OCI-LY7 (cell line): ENCODE measurements around the gene GAN. TPM values are rescaled to one million over a fixed set of nuclear protein-coding genes. Genes with fewer than 3 reads are reported as not detected.

Source experiments
- BruUV-seq: library from RNA; stranded (reverse); fragments of 400-500 nt; replicated peaks from 2 replicates; lab custom pipeline; 2021; lab: Mats Ljungman, UMichigan
- CTCF ChIA-PET: fragments of 300-600 bp; sonication (Branson Sonifier 250); formaldehyde crosslinking; loops from one replicate; lab custom pipeline; 2022; ENCODE audit warnings: antibody characterized with exemption; ENCODE audit not compliant: unreplicated experiment; lab: Charles Lee
- POLR2A ChIA-PET: fragments of 300-600 bp; sonication (Branson Sonifier 250); formaldehyde crosslinking; loops from one replicate; lab custom pipeline; 2022; ENCODE audit warnings: antibody characterized with exemption; lab: Charles Lee
- DNase-seq: peaks from one replicate; pipeline ENCODE4 v3.0.0-alpha.2; 2015; ENCODE audit warnings: low spot score
- H2AFZ ChIP-seq: fragments of 200-600 bp; sonication (generic), shearing (Covaris generic); 2 replicates; pipeline ENCODE4 v1.6.1; 2014; ENCODE audit warnings: mild to moderate bottlenecking, antibody characterized with exemption, low read length, moderate library complexity
- H3K27ac ChIP-seq: fragments of 200-600 bp; sonication (generic); 2 replicates; pipeline ENCODE4 v1.5.1; 2014; ENCODE audit warnings: mixed run types, low read depth, mild to moderate bottlenecking, moderate library complexity, low read length, inconsistent platforms; ENCODE audit not compliant: poor library complexity, severe bottlenecking
- H3K36me3 ChIP-seq: fragments of 200-600 bp; sonication (generic); 2 replicates; pipeline ENCODE4 v1.6.1; 2014; ENCODE audit warnings: mild to moderate bottlenecking, antibody characterized with exemption, low read length, moderate library complexity, mixed read lengths; ENCODE audit not compliant: insufficient read depth
- H3K4me1 ChIP-seq: fragments of 200-600 bp; sonication (generic); 2 replicates; pipeline ENCODE4 v1.5.1; 2014; ENCODE audit warnings: mild to moderate bottlenecking, low read length; ENCODE audit not compliant: insufficient read depth, poor library complexity, severe bottlenecking
- H3K4me2 ChIP-seq: fragments of 200-600 bp; sonication (generic); 2 replicates; pipeline ENCODE4 v1.6.1; 2014; ENCODE audit warnings: mild to moderate bottlenecking, low read length
- H3K4me3 ChIP-seq: fragments of 200-600 bp; sonication (generic); 2 replicates; pipeline ENCODE4 v1.5.1; 2014; ENCODE audit warnings: mild to moderate bottlenecking, low read depth, low read length; ENCODE audit not compliant: poor library complexity, severe bottlenecking
- H3K79me2 ChIP-seq: fragments of 200-600 bp; sonication (generic); 2 replicates; pipeline ENCODE4 v1.6.1; 2016; ENCODE audit warnings: low read depth, mild to moderate bottlenecking, low read length, moderate library complexity, mixed read lengths; ENCODE audit not compliant: insufficient read depth
- H3K9me2 ChIP-seq: fragments of 200-600 bp; sonication (generic); 2 replicates; pipeline ENCODE4 v1.6.1; 2016; ENCODE audit warnings: mild to moderate bottlenecking, low read length, mixed read lengths; ENCODE audit not compliant: insufficient read depth
- H3K9me3 ChIP-seq: fragments of 200-600 bp; sonication (generic); 2 replicates; pipeline ENCODE4 v1.6.1; 2014; ENCODE audit warnings: mild to moderate bottlenecking, mixed run types, low read length, mixed read lengths
- H4K20me1 ChIP-seq: fragments of 200-600 bp; sonication (generic); 2 replicates; pipeline ENCODE4 v1.6.1; 2014; ENCODE audit warnings: mild to moderate bottlenecking, antibody characterized with exemption, low read length, moderate library complexity, mixed read lengths; ENCODE audit not compliant: insufficient read depth
- EZH2phosphoT487 ChIP-seq: fragments of 200-600 bp; sonication (generic); IDR thresholded peaks from 2 replicates; pipeline ENCODE4 v1.6.1; 2018; ENCODE audit warnings: low read depth, borderline replicate concordance, mild to moderate bottlenecking, mixed run types, antibody characterized with exemption, low read length, moderate library complexity, mixed read lengths
- intact Hi-C: fragments of 100-400 bp; cut with micrococcal nuclease; formaldehyde crosslinking; loops from one replicate; pipeline ENCODE4 v1.10.0; 2022; ENCODE audit not compliant: unreplicated experiment
- total RNA-seq, 2 experiments: library from RNA; depleted of rRNA in 1 of 2; stranded (reverse); fragments of >200 nt in 1 of 2; shearing (Covaris generic) in 1 of 2; gene quantifications; 2 replicates each; pipeline ENCODE4 v1.2.3, GENCODE V29; 2014 to 2022
- TF ChIP-seq, protein P1 (sequence below): fragments of 200-600 bp; sonication (generic); conservative IDR thresholded peaks from 2 replicates; pipeline ENCODE4 v1.5.1; 2014; ENCODE audit warnings: mild to moderate bottlenecking, antibody characterized with exemption, low read length, moderate library complexity, mixed read lengths

GAN gene
- total RNA-seq, 2 experiments from 2014 or later, result 5.1 to 14.2 TPM

DNA sequence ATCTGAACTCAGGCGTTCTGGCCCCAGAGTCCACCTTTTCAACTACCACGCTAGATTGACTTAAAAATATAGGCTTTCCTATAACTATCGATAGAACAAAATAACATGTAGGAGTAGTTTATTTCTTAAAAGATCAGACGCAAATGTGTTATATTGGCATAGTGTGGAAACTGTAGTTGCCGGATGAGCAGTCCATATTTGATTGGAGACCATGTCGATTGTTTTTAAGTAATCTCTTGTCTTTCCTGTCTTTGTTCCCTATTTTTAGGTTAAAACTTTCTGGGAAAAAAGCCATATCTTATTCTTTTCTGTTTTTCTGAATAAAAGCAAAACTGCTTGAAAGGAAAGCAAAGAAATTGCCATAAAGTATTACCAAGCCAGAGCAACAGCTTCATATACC lies 53.1 kb downstream of the GAN start:
- TSS peak; percentile 29 for BruUV-seq
- ChIA-PET POLR2A (no interaction called here), CTCF (interaction anchor here (1.0 kb wide), 1 partner anchor 355 kb away, joined by 3 read pairs; no protein-coding TSS in a partner anchor)
- TF ChIP-seq, protein P1, sequence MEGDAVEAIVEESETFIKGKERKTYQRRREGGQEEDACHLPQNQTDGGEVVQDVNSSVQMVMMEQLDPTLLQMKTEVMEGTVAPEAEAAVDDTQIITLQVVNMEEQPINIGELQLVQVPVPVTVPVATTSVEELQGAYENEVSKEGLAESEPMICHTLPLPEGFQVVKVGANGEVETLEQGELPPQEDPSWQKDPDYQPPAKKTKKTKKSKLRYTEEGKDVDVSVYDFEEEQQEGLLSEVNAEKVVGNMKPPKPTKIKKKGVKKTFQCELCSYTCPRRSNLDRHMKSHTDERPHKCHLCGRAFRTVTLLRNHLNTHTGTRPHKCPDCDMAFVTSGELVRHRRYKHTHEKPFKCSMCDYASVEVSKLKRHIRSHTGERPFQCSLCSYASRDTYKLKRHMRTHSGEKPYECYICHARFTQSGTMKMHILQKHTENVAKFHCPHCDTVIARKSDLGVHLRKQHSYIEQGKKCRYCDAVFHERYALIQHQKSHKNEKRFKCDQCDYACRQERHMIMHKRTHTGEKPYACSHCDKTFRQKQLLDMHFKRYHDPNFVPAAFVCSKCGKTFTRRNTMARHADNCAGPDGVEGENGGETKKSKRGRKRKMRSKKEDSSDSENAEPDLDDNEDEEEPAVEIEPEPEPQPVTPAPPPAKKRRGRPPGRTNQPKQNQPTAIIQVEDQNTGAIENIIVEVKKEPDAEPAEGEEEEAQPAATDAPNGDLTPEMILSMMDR, result no peak
- no peak for TF ChIP-seq EZH2phosphoT487
- H3K79me2 ChIP-seq, result no peaks in the 10 kb centered on the region
- no peak for DNase-seq
- intact Hi-C loops, result no loop called here
- no peak overlapping the region for H3K4me2 ChIP-seq
- no peaks in the 10 kb centered on the region for H3K4me1 ChIP-seq
- no peaks in the 10 kb centered on the region for H3K9me2 ChIP-seq
- H3K27ac ChIP-seq, result no peak overlapping the region
- H3K4me3 ChIP-seq, result no peak overlapping the region
- no peaks in the 10 kb centered on the region for H4K20me1 ChIP-seq
- no peak overlapping the region for H2AFZ ChIP-seq
- peaks cover 27% of the 10 kb centered on the region; the same call in 1 of the 2 replicates for H3K36me3 ChIP-seq
- H3K9me3 ChIP-seq, result no peaks in the 10 kb centered on the region

DNA sequence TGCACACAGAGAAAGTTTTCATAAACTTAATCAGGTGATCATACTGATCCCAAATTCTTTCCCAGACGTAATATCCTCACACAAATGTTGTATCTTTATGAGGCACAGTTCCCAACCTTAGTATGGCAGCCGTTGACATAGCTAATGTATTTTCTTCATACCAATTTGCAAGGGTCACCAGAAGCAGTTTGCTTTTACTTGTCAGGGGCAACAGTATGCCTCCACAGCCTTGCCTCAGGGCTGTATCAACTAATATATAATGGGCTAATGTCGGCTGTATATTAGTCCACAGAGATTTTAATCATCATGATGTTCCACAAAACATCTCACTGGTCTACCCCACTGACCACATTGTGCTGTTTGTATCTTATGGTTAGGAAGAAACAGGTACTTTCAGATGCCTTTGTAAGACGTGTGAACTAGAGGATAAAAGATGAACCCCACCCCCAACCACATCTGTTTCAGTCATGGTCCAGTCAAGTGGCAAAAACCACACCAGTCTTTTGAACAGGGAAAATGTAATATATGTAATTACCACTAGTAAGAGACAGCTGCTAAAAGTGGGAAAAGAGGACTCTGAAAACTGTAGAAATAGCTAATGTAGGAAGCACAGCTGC lies 55.2 kb downstream of the GAN start:
- TF ChIP-seq EZH2phosphoT487, result no peak
- TF ChIP-seq, protein P1, result no peak
- CTCF ChIA-PET, result no interaction called here
- no peak overlapping the region for H2AFZ ChIP-seq
- H4K20me1 ChIP-seq, result no peaks in the 10 kb centered on the region
- no peak overlapping the region for H3K4me3 ChIP-seq
- H3K36me3 ChIP-seq, result peaks cover 19% of the 10 kb centered on the region; the same call in 1 of the 2 replicates
- BruUV-seq, result no TSS peak
- H3K9me2 ChIP-seq, result no peaks in the 10 kb centered on the region
- no peak overlapping the region for H3K4me2 ChIP-seq
- no peak for DNase-seq
- POLR2A ChIA-PET, result interaction anchor here (1.6 kb wide), 1 partner anchor 12 kb away, joined by 3 read pairs; no protein-coding TSS in a partner anchor
- H3K27ac ChIP-seq, result no peak overlapping the region
- H3K9me3 ChIP-seq, result no peaks in the 10 kb centered on the region
- intact Hi-C loops, result no loop called here
- no peaks in the 10 kb centered on the region for H3K79me2 ChIP-seq
- H3K4me1 ChIP-seq, result no peaks in the 10 kb centered on the region

DNA sequence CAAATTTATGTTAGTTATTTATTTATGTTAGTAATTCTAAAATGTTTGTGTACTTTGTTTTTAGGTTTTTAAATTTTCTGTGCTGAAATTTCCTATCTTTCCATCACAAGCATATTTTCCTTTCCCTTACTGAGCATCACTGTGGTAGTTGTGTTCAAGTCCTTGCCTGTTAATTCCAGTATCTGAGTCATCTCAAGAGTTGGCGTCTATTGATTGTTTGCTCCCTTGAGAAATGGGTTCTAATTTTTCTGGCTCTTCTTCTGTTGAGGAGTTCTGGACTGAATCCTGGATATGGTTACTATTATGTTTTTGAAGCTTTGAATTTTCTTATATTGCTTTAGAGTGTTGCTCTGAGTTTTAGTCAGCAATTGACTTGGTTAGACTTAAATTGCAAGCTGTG lies 56.3 kb downstream of the GAN start:
- intact Hi-C loops, result no loop called here
- Histone ChIP-seq H3K4me3 (no peak overlapping the region), H3K27ac (no peak overlapping the region), H3K9me2 (no peaks in the 10 kb centered on the region), H3K36me3 (peaks cover 15% of the 10 kb centered on the region; the same call in 1 of the 2 replicates), H3K79me2 (no peaks in the 10 kb centered on the region), H3K9me3 (no peaks in the 10 kb centered on the region), H4K20me1 (no peaks in the 10 kb centered on the region), H2AFZ (no peak overlapping the region), H3K4me1 (no peaks in the 10 kb centered on the region), H3K4me2 (no peak overlapping the region)
- TF ChIP-seq, protein P1, result no peak
- no peak for TF ChIP-seq EZH2phosphoT487
- BruUV-seq, result no TSS peak
- ChIA-PET CTCF (no interaction called here), POLR2A (interaction anchor here (0.6 to 1.6 kb wide), 2 partner anchors 11 to 346 kb away, joined by 3 read pairs; no protein-coding TSS in a partner anchor)
- no peak for DNase-seq
